CD4-positive, alpha-beta T cell treated with Interleukin-12 subunit alpha and Interleukin-12 subunit beta, for 1 hour (primary cell): ENCODE data around the gene ACHE.

Source experiments
- DNase-seq: peaks from one replicate; pipeline ENCODE4 v3.0.0-alpha.2; 2020

Gene ACHE

DNA sequence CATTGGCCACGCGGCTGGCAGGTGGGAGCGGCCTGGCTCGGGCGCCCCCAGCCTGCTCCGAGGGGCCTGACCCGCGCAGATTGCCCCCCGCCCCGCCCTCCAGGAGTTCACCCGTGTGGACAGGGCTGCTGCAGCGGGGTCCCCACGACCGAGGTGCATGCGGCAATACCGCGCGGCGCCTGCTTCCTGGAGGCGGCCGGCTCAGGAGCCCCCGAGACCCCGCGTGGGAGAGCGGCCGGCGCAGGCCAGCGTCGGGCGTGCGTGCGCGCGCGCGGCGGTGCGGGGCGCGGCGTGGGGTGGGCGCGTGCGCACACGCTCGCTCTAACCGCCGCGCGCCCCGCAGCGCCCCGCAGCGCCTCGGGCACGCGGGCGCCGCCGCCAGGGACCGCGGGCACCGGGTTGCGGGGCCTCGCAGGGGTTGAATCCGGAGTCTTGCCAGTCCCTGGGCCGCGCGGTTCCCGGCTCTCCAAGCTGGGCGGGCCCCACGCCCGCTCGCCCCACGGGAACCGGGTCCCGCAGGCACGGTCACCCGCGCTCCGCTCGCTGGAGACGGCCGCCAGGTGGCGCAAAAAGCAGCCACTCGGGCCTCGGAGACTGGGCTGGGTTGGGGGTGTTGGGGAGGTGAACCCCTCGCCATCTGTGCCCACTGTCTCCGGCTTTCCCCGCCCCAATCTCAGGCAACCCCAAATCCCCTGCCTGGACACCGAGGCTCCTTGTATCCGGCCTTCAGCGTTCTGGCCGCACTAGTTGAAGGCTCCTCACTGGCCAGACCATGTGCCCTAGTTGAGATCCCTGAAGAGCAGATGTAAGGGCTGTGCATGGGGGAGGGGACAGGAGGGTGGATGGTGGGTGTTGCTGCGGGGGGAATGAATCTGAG is 1.3 kb upstream of the ACHE start:
- DNase-seq: peak; percentile 71

GRCh38 chr7:100895956-100896731 is 456 bp upstream of the ACHE start:
- DNase-seq: peak; percentile 55

DNA sequence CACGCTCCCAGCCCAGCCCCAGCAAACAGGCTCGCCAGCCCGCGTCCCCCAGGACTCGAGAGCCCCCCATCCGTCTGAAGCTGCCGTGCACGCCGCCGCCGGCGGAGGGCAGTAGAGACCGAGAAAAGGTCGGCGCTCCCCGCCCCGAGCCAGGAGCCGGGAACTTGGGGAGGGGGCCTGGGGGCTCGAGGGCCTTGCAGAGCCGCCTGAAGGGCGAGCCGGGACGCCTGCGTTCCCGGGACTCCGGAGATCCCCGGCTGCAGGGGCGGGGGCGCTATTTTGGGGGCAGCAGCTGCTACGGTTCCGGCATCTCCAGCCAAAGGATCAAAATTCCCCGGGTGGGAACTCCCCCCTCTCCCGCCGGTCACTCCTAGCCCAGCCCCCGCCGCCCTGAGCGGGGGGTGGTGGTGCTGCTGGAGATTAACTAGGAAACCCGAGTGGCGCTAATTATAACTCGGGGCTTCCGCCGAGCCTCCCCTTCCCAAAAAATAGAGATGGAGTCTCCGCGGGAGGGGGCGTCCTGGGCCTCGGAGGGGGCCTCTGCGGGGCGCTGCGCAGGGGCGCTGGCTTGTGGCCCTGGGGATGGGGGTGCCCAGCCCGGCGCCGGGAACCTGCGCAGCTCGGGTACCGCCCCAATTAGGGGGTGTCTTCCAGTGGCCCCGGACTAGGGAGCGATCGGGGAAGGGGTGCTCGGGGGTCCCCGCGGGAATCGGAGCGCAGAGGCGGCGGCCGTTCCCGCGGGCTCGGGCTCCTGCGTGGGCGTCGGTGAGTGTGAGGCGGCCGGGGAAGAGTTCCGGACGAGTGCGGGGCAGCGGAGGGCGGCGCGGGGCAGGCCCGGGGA is 608 bp downstream of the ACHE start:
- peak; percentile 55 for DNase-seq

GRCh38 chr7:100893910-100894721 is 1.6 kb downstream of the ACHE start:
- DNase-seq: no peak

GRCh38 chr7:100893318-100893895 is 2.3 kb downstream of the ACHE start:
- DNase-seq: no peak

DNA sequence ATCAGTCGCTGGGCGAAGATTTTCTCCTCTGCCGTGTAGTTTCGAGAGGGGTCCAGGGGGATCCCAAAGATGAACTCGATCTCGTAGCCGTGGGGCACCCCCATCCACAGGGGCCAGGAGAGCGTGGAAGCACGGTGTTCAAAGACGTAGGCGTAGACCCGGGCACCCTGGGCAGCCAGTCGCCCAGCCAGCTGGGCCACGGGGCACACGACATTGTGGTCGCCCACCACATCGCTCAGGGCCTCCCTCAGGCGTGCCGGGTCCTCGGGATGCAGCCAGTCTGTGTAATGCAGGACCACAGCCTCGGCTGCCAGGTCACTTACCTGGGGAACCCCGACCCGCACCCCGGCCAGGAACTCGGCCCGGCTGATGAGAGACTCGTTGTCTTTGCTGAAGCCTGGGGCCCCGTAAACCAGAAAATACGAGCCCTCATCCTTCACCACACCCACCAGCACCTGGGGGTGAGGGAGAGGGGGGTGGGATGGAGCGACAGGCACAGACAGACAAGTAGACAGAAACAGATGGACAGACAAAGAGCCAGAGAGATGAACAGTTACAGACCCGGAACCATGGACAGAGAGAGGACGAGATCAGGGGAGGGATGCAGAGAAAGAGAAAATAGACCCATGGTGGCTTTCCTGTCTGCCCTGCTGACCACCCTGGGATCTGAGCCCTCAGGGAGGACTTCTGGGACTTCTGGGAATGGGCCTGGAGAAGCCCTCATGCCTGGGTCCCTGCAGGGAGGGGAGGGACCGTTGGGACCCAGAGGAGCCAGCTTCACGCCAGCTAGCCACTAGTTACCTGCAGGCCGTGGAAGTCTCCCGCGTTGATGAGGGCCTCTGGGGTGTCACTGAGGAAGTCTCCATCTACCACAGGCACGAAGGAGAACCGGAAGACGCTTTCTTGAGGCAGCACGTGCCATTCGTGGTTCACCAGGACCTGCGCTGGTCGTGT is 3.0 kb downstream of the ACHE start:
- no peak for DNase-seq

DNA sequence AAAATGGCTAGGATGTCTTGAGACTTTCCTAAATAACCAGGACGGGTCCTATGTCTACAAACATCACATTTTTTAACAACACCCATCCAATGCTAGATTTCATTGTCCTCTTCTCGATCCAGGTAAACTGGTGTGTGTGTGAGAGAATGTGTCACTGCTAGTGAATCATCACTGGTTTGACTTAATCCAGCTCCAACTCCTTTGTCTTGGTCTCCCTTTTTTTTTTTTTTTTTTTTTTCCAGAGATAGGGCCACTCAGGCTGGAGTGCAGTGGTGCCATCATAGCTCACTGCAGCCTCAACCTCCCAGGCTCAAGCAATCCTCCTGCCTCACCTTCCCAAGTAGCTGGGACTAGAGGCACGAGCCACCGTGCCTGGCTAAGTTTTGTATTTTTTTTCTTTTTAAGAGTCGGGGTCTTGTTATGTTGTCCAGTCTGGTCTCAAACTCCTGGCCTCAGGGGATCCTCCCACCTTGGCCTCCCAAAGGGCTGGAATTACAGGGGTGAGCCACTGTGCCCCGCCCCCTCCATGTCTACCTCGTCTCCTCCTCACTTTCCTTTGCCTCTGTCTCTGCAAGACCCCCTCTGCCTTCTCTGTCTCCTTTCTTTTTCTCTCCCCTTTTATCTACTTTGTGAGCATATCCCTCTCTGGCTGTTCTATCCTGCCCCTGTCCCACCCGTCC is 4.0 kb downstream of the ACHE start:
- DNase-seq: no peak

DNA sequence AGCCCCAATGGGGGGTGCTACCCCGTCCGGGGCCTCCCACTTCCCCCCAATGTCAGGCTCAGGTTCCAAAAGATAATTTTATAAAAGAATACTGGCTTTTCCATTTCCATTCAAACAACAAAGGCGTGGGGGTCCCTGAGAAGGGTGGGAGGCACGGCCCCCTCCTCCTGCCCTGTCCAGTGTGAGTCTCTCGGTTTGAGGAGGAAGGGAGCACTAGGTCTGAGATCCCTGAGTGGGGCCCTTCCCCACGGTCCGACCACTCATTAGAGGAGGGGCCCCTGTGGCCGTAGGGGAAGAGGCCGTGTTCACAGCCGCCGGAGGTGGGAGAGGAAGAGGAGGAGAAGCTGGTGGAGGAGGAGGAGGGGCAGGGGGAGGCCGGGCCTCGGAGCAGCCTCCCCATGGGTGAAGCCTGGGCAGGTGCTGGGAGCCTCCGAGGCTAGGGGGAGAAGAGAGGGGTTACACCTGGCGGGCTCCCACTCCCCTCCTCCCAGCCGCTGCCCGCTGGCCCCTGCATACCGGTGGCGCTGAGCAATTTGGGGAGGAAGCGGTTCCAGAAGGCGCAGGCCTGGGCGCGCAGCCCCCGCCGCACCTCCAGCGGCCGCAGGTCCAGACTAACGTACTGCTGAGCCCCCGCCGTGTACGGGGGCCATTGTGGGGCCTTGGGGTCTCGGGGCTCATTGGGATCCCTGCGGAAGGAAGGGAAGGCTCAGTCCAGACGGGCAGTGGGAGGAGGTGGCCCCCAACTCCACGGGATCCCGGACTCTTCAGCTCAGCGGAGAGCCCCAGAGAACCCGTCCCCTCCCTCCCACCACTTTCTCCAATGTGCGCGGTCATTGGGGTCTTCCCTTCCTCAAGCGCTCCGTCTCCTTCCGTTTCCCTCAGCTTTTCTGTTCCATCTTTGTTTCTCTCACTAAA is 4.8 kb downstream of the ACHE start:
- DNase-seq: no peak

DNA sequence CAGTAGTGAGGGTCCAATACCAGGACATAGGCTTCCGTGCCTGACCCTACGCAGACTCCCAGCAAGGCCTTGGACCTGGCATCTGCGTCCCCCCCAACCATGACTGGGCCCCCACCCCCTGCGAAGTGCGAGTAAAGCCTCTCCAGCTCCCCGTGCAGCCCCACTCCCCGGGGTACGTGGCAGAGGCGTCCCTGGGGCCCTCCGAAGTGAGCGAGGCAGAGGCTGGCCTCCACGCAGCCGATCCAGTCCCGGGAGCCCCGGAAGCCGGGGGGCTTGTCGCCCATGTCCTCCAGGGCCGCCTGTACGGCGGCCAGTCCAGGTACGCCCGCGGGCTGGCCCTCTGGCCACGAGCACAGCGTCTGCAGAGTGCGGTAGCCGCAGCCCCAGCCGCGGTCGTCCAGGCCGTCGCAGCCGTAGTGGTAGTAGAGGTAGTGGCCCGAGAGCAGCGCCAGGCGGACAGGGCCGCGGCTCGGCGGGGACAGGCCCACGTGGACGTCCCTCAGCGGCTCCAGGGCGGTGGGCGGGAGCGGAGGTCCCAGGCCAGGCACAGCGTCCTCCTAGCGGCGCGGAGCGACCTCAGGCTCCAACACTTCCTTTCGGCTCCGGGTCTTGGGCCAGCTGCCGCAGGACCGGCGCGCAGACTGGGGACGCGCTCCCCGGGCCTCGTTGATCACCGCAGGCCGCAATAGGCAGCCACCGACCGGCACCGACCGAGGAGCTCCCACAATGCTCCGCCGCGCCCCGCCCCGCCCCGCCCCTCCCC is 6.5 kb downstream of the ACHE start, which contains the start of gene UFSP1:
Gene UFSP1, minus strand, starts transcription at position 728 of the 763 bp plus-strand sequence. Its CDS starts 444 bp downstream, at position 284.
- no peak for DNase-seq

DNA sequence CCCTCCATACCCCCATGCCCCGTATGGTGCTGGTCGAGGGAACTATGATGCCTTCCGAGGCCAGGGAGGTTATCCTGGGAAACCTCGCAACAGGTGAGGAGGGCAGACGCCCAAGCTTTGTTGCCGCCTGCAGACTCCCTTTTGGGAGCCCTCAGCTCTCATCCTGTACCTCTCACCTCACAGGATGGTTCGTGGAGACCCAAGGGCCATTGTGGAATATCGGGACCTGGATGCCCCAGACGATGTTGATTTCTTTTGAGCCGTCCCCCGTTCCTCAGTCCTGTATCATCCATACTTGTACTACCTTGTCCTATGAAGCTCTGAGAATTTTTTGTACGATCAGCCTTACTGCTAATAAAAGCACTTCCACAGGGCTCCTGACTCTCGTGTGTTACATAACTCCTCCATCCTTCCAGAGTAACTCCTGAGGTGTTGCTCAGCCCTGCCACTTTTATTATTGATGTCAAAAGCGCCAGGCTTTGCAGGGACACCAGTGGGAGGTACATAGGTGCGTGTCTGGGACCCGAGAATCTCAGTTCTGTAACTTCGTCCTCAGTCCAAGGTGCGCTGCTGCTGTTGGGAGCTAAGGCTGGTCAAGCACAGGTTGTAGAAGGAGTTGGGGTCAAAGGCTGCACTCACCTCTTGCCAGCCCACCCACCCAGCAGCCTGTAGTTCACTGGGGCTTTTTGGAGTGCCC is 7.2 kb downstream of the ACHE start:
- no peak for DNase-seq

GRCh38 chr7:100887516-100888290 is 8.0 kb downstream of the ACHE start:
- DNase-seq: peak; percentile 73

DNA sequence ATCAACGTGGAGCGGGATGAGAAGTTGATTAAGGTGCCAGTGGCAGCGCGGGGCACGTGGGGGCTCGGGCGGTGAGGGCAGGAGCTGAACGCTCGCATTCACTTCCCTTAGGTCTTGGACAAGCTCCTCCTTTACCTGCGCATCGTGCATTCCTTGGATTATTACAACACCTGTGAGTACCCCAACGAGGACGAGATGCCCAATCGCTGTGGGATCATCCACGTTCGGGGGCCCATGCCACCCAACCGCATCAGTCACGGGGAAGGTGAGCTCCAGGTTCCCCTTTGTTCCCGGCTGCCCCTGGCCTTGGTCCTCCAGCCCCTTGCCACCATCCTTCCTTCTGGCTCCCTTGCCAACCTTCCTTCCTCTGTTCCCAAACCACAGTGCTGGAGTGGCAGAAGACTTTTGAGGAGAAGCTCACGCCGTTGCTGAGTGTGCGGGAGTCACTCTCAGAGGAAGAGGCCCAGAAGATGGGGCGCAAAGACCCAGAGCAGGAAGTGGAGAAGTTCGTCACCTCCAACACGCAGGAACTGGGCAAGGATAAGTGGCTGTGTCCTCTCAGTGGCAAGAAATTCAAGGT is 8.7 kb downstream of the ACHE start:
- DNase-seq: no peak

GRCh38 chr7:100886142-100886935 is 9.3 kb downstream of the ACHE start:
- no peak for DNase-seq

GRCh38 chr7:100885440-100886141 is 10.1 kb downstream of the ACHE start:
- no peak for DNase-seq
